ENCODE data around the gene SYTL5. TPM values are rescaled to one million over a fixed set of nuclear protein-coding genes. Genes with fewer than 3 reads are reported as not detected.
"Not testable (repeated sequence)": the region's sequence is repeated elsewhere in the genome, so short reads cannot be mapped to it uniquely, and the experiment has no call there.

The SYTL5 gene
- polyA plus RNA-seq (ENCODE audit: low read depth in 6 of 6) = not detected

GRCh38 chrX:38006291-38006690, at the start of gene SYTL5:
TSS of gene SYTL5 (plus strand) at chrX:38006553. CDS start at chrX:38033890, 27,337 bp downstream.
- Mint-ChIP-seq H3K27ac (no peak within 1 kb of the TSS), H3K4me1 (no peaks in the 10 kb centered on the region), H3K27me3 (peaks cover 8 to 17% (median 14%) of the 10 kb centered on the region in 3 donors), H3K9me3 (peaks cover 0 to 31% (median 14%) of the 10 kb centered on the region in 7 donors), H3K36me3 (no peaks in the 10 kb centered on the region), H3K4me3 (no peak within 1 kb of the TSS)
- ATAC-seq (ENCODE audit: low read depth in 2 of 2) = no peak
- no peak for DNase-seq

GRCh38 chrX:37958525-37959211, 47.7 kb upstream of the SYTL5 start:
- no peak overlapping the region for H3K4me3 Mint-ChIP-seq
- no peak for ATAC-seq (ENCODE audit: low read depth in 2 of 2)

GRCh38 chrX:37959212-37960021, 46.9 kb upstream of the SYTL5 start:
- no peaks in the 10 kb centered on the region for H3K4me1 Mint-ChIP-seq
- ATAC-seq (ENCODE audit: low read depth in 2 of 2) = no peak
- H3K27me3 Mint-ChIP-seq = peaks cover 0 to 8% (median 6%) of the 10 kb centered on the region in 3 donors
- H3K27ac Mint-ChIP-seq = peak overlapping the region in 1 of 6 donors; percentile 33
- peaks cover 0 to 8% (median 4%) of the 10 kb centered on the region in 7 donors for H3K9me3 Mint-ChIP-seq
- H3K4me3 Mint-ChIP-seq = no peak overlapping the region
- DNase-seq = no peak
- H3K36me3 Mint-ChIP-seq = no peaks in the 10 kb centered on the region

More at GRCh38 chrX:37958525-37959211, 47.7 kb upstream of the SYTL5 start:
- peaks cover 0 to 8% (median 4%) of the 10 kb centered on the region in 7 donors for H3K9me3 Mint-ChIP-seq
- peaks cover 0 to 8% (median 6%) of the 10 kb centered on the region in 3 donors for H3K27me3 Mint-ChIP-seq
- no peaks in the 10 kb centered on the region for H3K4me1 Mint-ChIP-seq
- DNase-seq = no peak
- no peak overlapping the region for H3K27ac Mint-ChIP-seq
- H3K36me3 Mint-ChIP-seq = no peaks in the 10 kb centered on the region

GRCh38 chrX:37961118-37961517, 45.2 kb upstream of the SYTL5 start:
- H3K9me3 Mint-ChIP-seq = peaks cover 0 to 8% (median 4%) of the 10 kb centered on the region in 7 donors
- H3K36me3 Mint-ChIP-seq = no peaks in the 10 kb centered on the region
- DNase-seq (no peak), ATAC-seq (ENCODE audit: low read depth in 2 of 2) (no peak)
- H3K27ac Mint-ChIP-seq = no peak overlapping the region
- H3K4me3 Mint-ChIP-seq = no peak overlapping the region
- H3K4me1 Mint-ChIP-seq = no peaks in the 10 kb centered on the region
- peaks cover 0 to 8% (median 6%) of the 10 kb centered on the region in 3 donors for H3K27me3 Mint-ChIP-seq

GRCh38 chrX:37967714-37968113, 38.6 kb upstream of the SYTL5 start:
- Mint-ChIP-seq H3K9me3 (peaks cover 2 to 12% (median 7%) of the 10 kb centered on the region in 7 donors), H3K27ac (no peak overlapping the region), H3K36me3 (no peaks in the 10 kb centered on the region), H3K27me3 (peaks cover 0 to 2% (median 0%) of the 10 kb centered on the region in 3 donors), H3K4me1 (no peaks in the 10 kb centered on the region), H3K4me3 (no peak overlapping the region)
- DNase-seq (no peak), ATAC-seq (ENCODE audit: low read depth in 2 of 2) (no peak)

- Mint-ChIP-seq H3K27ac (no peak overlapping the region), H3K4me3 (no peak overlapping the region), H3K4me1 (no peaks in the 10 kb centered on the region), H3K9me3 (peaks cover 0 to 5% (median 2%) of the 10 kb centered on the region in 7 donors), H3K36me3 (no peaks in the 10 kb centered on the region), H3K27me3 (peaks cover 5 to 39% (median 8%) of the 10 kb centered on the region in 3 donors)
- DNase-seq = no peak
- no peak for ATAC-seq (ENCODE audit: low read depth in 2 of 2)
Observed at GRCh38 chrX:37975421-37975820, 30.9 kb upstream of the SYTL5 start.

GRCh38 chrX:37976153-37976552, 30.2 kb upstream of the SYTL5 start:
- Mint-ChIP-seq H3K27me3 (peaks cover 5 to 39% (median 8%) of the 10 kb centered on the region in 3 donors), H3K4me1 (no peaks in the 10 kb centered on the region), H3K27ac (no peak overlapping the region), H3K4me3 (no peak overlapping the region), H3K36me3 (no peaks in the 10 kb centered on the region), H3K9me3 (peaks cover 0 to 5% (median 3%) of the 10 kb centered on the region in 7 donors)
- no peak for ATAC-seq (ENCODE audit: low read depth in 2 of 2)
- DNase-seq = no peak

- H3K27me3 Mint-ChIP-seq = peaks cover 0 to 14% (median 4%) of the 10 kb centered on the region in 3 donors
- no peaks in the 10 kb centered on the region for H3K36me3 Mint-ChIP-seq
- DNase-seq (no peak), ATAC-seq (ENCODE audit: low read depth in 2 of 2) (no peak)
- H3K4me3 Mint-ChIP-seq = no peak overlapping the region
- H3K4me1 Mint-ChIP-seq = no peaks in the 10 kb centered on the region
- H3K27ac Mint-ChIP-seq = no peak overlapping the region
- H3K9me3 Mint-ChIP-seq = peaks cover 0 to 27% (median 7%) of the 10 kb centered on the region in 7 donors
Observed at GRCh38 chrX:37984880-37985279, 21.5 kb upstream of the SYTL5 start.

- Mint-ChIP-seq H3K4me1 (no peaks in the 10 kb centered on the region), H3K36me3 (no peaks in the 10 kb centered on the region), H3K4me3 (no peak overlapping the region), H3K27me3 (peaks cover 0 to 24% (median 4%) of the 10 kb centered on the region in 3 donors), H3K27ac (no peak overlapping the region), H3K9me3 (peaks cover 0 to 17% (median 7%) of the 10 kb centered on the region in 7 donors)
- no peak for DNase-seq
- no peak for ATAC-seq (ENCODE audit: low read depth in 2 of 2)
Observed at GRCh38 chrX:37986893-37987292, 19.5 kb upstream of the SYTL5 start.

- ATAC-seq (ENCODE audit: low read depth in 2 of 2) = no peak
- DNase-seq = no peak
- Mint-ChIP-seq H3K4me3 (no peak overlapping the region), H3K9me3 (peaks cover 0 to 1% (median 0%) of the 10 kb centered on the region in 7 donors), H3K36me3 (no peaks in the 10 kb centered on the region), H3K27me3 (peaks cover 0 to 24% (median 4%) of the 10 kb centered on the region in 3 donors), H3K27ac (peak overlapping the region in 1 of 6 donors; percentile 7), H3K4me1 (no peaks in the 10 kb centered on the region)
Observed at GRCh38 chrX:37989304-37989703, 17.0 kb upstream of the SYTL5 start.

GRCh38 chrX:37991303-37991702, 15.1 kb upstream of the SYTL5 start:
- H3K27ac Mint-ChIP-seq; DNase-seq; H3K9me3 Mint-ChIP-seq; H3K4me1 Mint-ChIP-seq; H3K36me3 Mint-ChIP-seq; ATAC-seq (ENCODE audit: low read depth in 2 of 2): not testable (repeated sequence)
- H3K27me3 Mint-ChIP-seq = peaks cover 0 to 24% (median 4%) of the 10 kb centered on the region in 3 donors
- peak overlapping the region in 1 of 8 donors; percentile 12 for H3K4me3 Mint-ChIP-seq

GRCh38 chrX:37993176-37993575, 13.2 kb upstream of the SYTL5 start:
- H3K27ac Mint-ChIP-seq = peak overlapping the region in 1 of 6 donors; percentile 72

GRCh38 chrX:37993837-37994619, 12.3 kb upstream of the SYTL5 start:
- peaks cover 0 to 2% (median 0%) of the 10 kb centered on the region in 7 donors for H3K9me3 Mint-ChIP-seq
- ATAC-seq (ENCODE audit: low read depth in 2 of 2) (peak; percentile 53 to 86), DNase-seq (no peak)
- no peaks in the 10 kb centered on the region for H3K36me3 Mint-ChIP-seq
- H3K4me3 Mint-ChIP-seq = no peak overlapping the region
- no peaks in the 10 kb centered on the region for H3K4me1 Mint-ChIP-seq
- H3K27ac Mint-ChIP-seq = no peak overlapping the region
- peaks cover 0 to 20% (median 4%) of the 10 kb centered on the region in 3 donors for H3K27me3 Mint-ChIP-seq

More at GRCh38 chrX:37993176-37993575, 13.2 kb upstream of the SYTL5 start:
- peaks cover 0 to 12% (median 0%) of the 10 kb centered on the region in 3 donors for H3K27me3 Mint-ChIP-seq
- no peaks in the 10 kb centered on the region for H3K36me3 Mint-ChIP-seq
- no peak for DNase-seq
- no peaks in the 10 kb centered on the region for H3K4me1 Mint-ChIP-seq
- ATAC-seq (ENCODE audit: low read depth in 2 of 2) = no peak
- no peak overlapping the region for H3K4me3 Mint-ChIP-seq
- H3K9me3 Mint-ChIP-seq = no peaks in the 10 kb centered on the region

Measured in naive B cell (primary cell).